Suppressor macrophage (primary cell): ENCODE results near the gene PTOV1.
A peak's percentile ranks its signal among the peaks of the same experiment; 100 is the strongest.
"Not testable (repeated sequence)": the region's sequence is repeated elsewhere in the genome, so short reads cannot be mapped to it uniquely, and the experiment has no call there.

Experiments
- DNase-seq, 4 experiments: peaks; one replicate each; pipeline ENCODE4 v3.0.0-alpha.2; 2020 to 2022

PTOV1 gene

GRCh38 chr19:49818649-49819370 lies 32.1 kb upstream of the PTOV1 start:
- DNase-seq = peak; percentile 23 to 63 (median 38)

DNA sequence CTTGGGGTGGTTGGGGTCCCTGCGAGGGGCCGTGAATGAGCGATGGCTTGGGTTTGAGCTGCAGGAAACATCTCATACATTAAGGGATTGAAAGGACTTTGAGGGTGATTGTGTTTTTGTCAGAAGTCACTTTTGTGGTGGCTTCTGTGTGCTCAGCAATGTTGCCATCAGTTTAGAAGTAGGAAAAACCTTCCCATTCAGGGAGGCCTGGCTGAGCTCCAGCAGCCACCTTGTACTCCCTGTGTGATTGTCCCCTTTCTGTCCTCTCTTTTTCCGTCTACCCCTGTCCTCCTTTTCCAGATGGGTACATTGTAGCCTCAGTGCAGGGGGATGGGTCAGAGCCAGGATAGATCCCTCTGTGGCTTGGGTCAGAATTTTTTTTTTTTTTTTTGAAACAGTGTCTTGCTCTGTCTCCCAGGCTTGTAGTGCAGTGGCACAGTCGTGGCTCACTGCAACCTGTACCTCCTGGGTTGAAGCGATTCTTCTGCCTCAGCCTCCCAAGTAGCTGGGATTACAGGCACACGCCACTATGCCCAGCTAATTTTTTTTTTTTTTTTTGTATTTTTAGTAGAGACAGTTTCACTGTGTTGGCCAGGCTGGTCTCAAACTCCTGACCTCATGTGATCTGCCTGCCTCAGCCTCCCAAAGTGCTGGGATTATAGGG lies 31.4 kb upstream of the PTOV1 start:
- not testable (repeated sequence) for DNase-seq

DNA sequence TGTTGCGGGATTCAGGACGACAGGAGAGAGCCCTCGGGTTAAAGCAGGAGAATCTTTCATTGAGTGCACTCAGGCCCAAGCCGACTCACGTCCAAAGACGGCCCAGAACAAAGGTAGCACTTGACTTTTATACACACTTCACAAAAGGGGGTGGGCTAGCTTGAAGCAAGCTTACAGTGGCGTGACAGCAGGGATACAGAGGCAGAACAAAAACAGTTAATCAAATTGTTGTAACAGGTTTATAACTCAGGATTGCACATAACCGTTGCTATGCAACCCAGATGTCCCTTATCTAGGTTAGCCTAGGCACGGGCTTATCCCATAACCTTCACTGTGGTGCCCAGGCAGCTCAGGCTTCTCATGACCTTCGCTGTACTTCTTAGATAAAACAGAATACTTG lies 30.8 kb upstream of the PTOV1 start:
- no peak for DNase-seq

GRCh38 chr19:49823472-49823871 lies 27.5 kb upstream of the PTOV1 start:
- DNase-seq = no peak

DNA sequence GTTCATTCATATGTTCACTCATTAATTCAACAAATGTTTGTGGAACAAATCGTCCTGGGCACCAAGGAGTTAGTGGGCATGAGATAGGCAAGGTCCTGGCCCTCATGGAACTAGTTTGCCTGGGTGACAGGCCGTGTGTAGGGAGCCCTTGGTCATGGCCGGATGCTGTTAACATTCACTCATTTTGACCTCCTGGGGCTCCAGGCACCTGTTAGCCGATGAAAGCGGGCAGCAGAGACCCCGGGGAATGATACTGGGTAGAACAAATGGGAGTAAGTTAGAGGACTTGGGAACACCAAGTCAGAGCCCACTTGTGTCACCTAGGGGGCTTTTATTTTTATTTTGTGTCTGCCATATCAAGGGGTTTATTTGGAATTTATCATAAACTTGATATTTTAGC lies 26.3 kb upstream of the PTOV1 start:
- DNase-seq = no peak

GRCh38 chr19:49827034-49827433 lies 23.9 kb upstream of the PTOV1 start:
- no peak for DNase-seq

DNA sequence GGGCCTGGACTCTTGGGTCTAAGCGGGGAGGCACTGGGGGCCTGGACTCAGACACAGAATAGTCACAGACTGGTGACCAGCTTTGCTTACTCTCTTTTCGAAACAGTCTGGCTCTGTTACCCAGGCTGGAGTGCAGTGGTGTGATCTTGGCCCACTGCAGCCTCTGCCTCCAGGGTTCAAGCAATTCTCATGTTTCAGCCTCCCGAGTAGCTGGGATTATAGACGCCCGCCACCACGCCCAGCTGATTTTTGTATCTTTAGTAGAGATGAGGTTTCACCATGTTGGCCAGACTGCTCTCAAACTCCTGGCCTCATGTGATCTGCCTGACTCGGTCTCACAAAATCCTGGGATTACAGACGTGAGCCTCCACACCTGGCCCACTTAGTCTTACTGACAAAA lies 21.8 kb upstream of the PTOV1 start:
- DNase-seq = no peak

DNA sequence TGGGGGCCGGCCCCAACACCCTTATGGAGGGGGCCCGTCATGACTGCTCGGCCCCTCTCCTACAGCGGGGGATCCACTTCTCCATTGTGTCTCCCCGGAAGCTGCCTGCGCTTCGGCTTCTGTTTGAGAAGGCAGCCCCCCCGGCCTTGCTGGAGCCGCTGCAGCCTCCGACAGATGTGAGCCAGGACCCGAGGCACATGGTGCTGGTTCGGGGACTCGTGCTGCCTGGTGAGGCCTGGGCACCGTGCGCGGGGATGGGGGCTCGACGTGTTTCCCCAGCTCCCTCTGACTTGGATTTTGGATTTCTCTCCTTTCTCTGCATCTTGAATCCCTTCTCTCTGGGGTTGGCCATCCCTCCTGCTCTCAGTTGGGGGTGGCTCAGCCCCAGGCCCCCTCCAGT lies 21.2 kb upstream of the PTOV1 start:
- DNase-seq = no peak

- no peak for DNase-seq
Observed at GRCh38 chr19:49830766-49831165, 20.2 kb upstream of the PTOV1 start.

GRCh38 chr19:49831592-49831991 lies 19.4 kb upstream of the PTOV1 start:
- no peak for DNase-seq

- DNase-seq = peak in 2 of 4 experiments; percentile 29 to 41
Observed at GRCh38 chr19:49832556-49832955, 18.4 kb upstream of the PTOV1 start.

DNA sequence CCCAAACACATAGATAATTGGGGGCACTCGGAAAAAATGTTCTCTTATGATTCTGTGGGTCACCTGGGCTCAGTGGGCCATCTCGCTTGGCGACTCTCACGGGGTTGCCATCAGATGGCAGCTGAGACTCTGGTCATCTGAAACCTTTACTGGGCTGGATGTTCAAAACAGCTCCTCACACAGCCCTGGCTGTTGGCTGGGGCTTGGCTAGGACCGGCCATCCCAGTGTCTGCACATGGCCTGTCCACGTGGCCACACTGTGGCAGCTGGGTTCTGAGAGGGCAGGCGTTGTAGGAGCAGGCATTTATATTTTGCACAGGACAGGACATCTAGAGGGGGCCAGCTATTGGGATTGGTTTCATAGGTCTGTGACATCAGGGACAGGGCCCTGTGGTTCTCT lies 17.4 kb upstream of the PTOV1 start:
- DNase-seq = no peak

DNA sequence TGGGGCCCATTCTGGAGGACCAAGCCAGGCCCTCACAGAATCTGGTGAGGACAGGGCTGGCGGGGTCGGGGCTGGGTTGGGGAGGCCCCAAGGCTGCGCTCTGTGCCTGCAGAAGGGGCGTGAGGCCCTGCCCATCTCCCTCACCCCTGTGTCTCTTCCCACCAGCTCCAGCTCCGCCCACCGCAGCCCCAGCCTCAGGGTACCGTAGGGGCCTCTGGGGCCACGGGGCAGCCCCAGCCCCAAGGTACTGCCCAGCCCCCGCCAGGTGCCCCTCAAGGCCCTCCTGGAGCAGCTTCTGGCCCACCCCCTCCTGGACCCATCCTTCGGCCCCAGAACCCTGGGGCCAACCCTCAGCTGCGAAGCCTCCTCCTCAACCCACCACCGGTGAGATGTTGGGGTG lies 15.4 kb upstream of the PTOV1 start:
- DNase-seq = no peak

- no peak for DNase-seq
Observed at GRCh38 chr19:49836176-49837008, 14.6 kb upstream of the PTOV1 start.

- no peak for DNase-seq
Observed at GRCh38 chr19:49837009-49837310, 14.0 kb upstream of the PTOV1 start.

DNA sequence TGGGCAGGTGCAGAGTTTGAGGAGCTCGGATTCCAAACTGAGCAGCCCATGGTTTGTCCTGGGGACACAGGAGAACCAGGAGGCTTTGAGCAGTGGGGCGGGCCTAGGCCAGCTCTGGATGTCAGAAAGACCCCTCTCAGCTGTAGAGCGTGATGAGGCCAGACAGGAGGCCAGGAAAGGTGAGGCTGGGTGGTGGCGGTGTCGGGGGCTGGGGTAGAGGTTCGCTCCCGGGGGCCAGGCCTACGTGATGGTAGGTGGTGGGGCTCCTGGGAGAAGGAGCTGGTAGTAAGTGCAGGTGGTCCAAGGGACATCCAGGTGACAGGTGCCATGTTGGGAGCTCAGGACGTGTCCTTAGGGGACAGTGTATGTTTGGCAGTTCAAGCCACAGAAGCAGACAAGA lies 13.5 kb upstream of the PTOV1 start:
- DNase-seq = no peak

GRCh38 chr19:49838885-49839588 lies 11.9 kb upstream of the PTOV1 start:
- DNase-seq = no peak

DNA sequence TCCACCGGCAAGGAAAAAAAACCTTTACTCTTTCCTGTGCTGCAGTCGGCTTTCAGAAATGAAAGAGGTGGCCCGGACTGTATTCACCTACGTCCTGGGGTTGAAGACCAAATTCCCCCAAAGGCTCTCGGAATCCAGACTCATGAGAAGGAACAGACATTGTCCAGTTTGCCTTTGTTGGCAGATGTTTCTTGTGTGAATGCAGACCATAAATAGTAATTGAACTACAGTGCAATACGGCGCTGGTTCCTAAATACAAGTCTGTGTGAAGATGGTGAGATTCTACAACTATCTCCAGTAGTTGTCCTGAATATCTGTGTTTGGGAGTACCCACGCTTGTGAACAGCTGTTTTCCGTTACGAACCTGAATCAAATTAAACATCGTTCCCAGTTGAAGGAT lies 11.2 kb upstream of the PTOV1 start:
- no peak for DNase-seq

DNA sequence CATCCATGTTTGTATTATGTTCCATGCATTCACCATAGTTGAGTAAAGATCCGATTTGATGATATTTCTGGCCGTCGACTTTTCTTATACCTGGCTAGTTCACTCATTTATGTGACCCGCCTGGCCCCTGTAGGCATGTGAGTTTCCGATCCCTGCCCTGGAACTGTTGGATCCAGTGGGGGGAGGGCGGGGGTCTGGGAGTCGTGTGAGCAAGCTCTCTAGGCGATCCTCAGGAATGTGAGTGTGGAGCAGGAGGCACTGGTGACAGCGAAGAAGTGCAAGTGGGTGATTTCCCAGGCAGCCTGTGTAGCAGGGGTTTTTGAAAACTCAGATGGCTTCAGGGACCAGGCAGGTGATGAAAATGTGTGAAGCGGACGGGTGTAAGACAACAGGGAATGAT lies 10.6 kb upstream of the PTOV1 start:
- DNase-seq = no peak

DNA sequence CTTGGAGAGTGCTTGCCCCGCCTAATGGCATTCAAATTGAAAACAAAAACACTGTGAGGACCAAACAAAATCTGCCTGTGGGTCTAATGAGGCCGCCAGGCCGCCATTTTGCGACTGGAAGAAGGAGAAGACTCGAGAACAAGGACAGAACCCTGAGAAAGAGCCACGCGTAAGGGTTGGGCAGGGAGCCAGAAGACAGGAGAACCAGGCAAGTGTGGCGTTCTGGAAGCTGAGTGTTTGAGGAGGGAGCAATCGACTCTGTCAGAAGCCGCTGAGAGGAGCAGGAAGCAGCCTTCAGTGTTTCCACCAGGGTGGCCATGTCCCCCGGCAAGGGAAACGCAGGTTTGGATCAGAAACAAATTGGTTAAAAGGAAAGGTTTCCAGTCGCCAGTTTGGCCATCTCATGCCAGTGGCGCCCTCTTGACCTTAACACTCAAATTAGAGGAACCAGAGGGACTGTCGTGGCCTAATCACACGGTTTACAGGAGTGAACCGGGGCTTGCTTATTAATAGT lies 10.2 kb upstream of the PTOV1 start:
- no peak for DNase-seq

GRCh38 chr19:49843265-49843664 lies 7.7 kb upstream of the PTOV1 start:
- DNase-seq = no peak

DNA sequence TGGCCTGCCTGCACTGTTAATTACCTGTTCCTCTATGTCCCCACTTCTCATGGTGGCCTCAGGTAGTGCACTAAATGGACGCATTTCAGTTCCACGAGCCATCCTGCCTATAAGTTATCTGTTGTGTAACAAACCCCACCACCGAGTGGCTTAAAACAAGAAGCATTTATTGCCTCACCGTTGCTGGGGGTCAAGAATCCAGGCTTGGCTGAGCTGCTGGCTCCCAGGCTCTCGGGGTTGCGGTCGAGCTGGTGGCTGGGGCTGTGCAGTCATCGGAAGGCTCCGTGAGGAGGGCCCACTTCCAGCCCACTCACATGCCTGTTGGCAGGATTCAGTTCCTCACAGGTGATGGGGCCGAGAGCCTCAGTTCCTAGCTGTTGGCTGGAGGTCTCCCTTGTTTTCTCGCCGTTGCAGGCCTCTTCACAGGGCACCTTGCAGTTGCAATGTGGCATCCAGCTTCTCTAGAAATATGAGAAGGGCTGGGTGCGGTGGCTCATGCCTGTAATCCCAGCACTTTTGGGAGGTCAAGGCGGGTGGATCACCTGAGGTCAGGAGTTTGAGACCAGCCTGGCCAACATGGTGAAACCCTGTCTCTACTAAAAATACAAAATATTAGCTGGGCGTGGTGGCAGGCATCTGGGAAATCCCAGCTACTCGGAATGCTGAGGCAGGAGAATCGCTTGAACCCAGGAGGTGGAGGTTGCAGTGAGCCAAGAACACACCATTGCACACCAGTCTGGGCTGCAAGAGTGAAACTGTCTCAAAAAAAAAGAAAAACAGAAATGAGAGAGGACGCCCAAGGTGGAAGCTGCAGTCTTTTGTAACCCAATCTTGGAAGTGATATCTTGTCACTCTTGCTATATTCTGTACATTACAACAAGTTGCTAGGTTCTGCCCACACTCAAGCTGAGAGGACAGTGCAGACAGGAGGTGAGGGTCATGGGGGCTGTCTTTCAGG lies 6.5 kb upstream of the PTOV1 start:
- DNase-seq = peak; percentile 24 to 68 (median 52)
